Aorta (tissue), 5 donors: ENCODE results near the gene RUNX1. TPM values are rescaled to one million over a fixed set of nuclear protein-coding genes. Genes with fewer than 3 reads are reported as not detected.
A peak's percentile ranks its signal among the peaks of the same experiment; 100 is the strongest.

Experiments used
- ATAC-seq: fragments of 200-7000 bp; cut with Tn5 transposase; one replicate; pipeline ENCODE4 v1.9.1; 2022; ENCODE audit warnings: moderate library complexity; ENCODE audit not compliant: low FRiP score
- DNase-seq, 2 donors: peaks; one replicate each; pipeline ENCODE4 v3.0.0-alpha.2; 2020
- H3K27ac ChIP-seq, 2 donors: one replicate each; pipeline ENCODE4 v1.5.1; 2013; ENCODE audit warnings: low read length in 2 of 2, mild to moderate bottlenecking in 2 of 2, moderate library complexity in 2 of 2, control low read depth in 1 of 2, inconsistent platforms in 1 of 2, low read depth in 1 of 2
- H3K27me3 ChIP-seq, 2 donors: one replicate each; pipeline ENCODE4 v1.6.1; 2013; ENCODE audit warnings: control low read depth in 1 of 2, low read length in 1 of 2, mild to moderate bottlenecking in 1 of 2, moderate library complexity in 1 of 2; ENCODE audit not compliant: insufficient read depth in 2 of 2, control insufficient read depth in 1 of 2
- H3K36me3 ChIP-seq, 2 donors: one replicate each; pipeline ENCODE4 v1.6.1; 2013; ENCODE audit warnings: control low read depth in 1 of 2, low read length in 1 of 2, mild to moderate bottlenecking in 1 of 2; ENCODE audit not compliant: insufficient read depth in 2 of 2, control insufficient read depth in 1 of 2
- H3K4me1 ChIP-seq, 2 donors: one replicate each; pipeline ENCODE4 v1.6.1; 2013; ENCODE audit warnings: low read length in 2 of 2, control low read depth in 1 of 2, mild to moderate bottlenecking in 1 of 2, moderate library complexity in 1 of 2; ENCODE audit not compliant: insufficient read depth in 2 of 2, control insufficient read depth in 1 of 2
- H3K4me3 ChIP-seq, 2 donors: one replicate each; pipeline ENCODE4 v1.5.1; 2013; ENCODE audit warnings: low read length in 2 of 2, control low read depth in 1 of 2, mild to moderate bottlenecking in 1 of 2
- H3K9me3 ChIP-seq: one replicate; pipeline ENCODE4 v1.6.1; 2013; ENCODE audit warnings: mild to moderate bottlenecking, low read length; ENCODE audit not compliant: control insufficient read depth
- WGBS, 2 donors: extraction: QIAGEN DNeasy Blood & Tissue Kit; methylation state at CpG; one replicate each; pipeline ENCODE4 v1.1.7; 2013; 5-methylcytosine and 5-hydroxymethylcytosine counted together
- intact Hi-C, 2 donors: fragments of 100-400 bp; cut with DNase I; formaldehyde crosslinking; loops; one replicate each; pipeline versions ENCODE4 v1.14.2 to v1.15.0; 2022
- polyA plus RNA-seq, 2 donors: library from polyadenylated mRNA; stranded (reverse); fragments of 200-250 nt; gene quantifications; one replicate each; pipeline ENCODE4 v1.2.3, GENCODE V29; 2013
- total RNA-seq, 2 donors: library from RNA; stranded (reverse); fragmentation: NEBNext Ultra II Directional; extraction: Animal tissue kit (Norgen Biotek cat#: 25700); gene quantifications; one replicate each; pipeline ENCODE4 v1.2.1, GENCODE V29; 2021
- donor health status: healthy with polysubstance abuse.
- donor health status: Bipolar disorder and iron deficiency.
- donor health status: DM: no; HTN: no; CAD: no.
- donor health status: DM: no; HTN: no; CAD: no.
- donor health status: DM: yes; HTN: yes; CAD: no.

The RUNX1 gene
- total and polyA plus RNA-seq, 4 donors: 2.9 to 128 (median 31.6) TPM

DNA sequence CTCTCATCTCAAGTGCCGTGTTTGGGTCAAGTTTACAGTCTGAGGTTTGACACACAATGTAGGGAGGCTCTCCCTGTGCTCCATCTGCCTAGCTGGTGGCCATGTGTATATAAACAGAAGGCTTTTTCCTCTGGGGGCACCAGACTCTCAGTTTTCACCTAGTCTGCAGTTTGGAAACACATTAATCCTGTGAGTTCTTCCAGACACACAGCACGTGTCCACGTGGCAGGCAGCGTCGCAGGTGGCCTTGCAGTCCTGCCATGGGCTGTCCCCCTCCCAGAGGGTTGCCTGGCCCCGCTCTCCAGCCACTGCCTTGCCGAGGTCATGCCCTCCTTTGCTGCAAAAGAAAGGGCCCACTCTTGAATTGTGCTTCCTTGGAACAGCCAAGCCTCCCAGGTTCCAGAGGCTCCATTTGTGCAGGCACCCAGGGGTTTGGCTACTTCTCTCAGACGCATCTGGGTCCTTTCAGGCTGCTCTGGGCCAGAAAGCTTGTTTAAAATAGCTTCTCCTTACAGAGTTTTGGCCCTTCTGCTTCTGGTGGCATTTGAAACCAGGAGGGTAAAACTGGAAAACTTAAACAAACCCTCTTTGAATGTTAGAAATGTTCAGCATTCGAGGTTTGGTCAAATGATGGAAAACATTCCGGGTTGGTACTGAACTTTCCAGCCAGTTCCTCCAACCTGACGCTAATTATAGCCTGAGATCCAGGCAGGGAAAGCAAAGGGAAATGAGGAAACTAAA lies 4.4 kb upstream of the RUNX1 start:
- intact Hi-C loops: loop anchor here (5.0 to 10.0 kb wide), 3 partner anchors 154 to 166 kb away; no protein-coding TSS in a partner anchor
- ATAC-seq (no peak), DNase-seq (no peak)
- 25 to 35% methylated on average over 11 of the region's 11 CpGs for WGBS, 2 donors
- no peaks in the 10 kb centered on the region for H3K9me3 ChIP-seq
- H3K36me3 ChIP-seq: no peaks in the 10 kb centered on the region
- H3K4me3 ChIP-seq: no peak overlapping the region
- no peaks in the 10 kb centered on the region for H3K27me3 ChIP-seq
- peaks cover 0 to 5% of the 10 kb centered on the region in 2 donors for H3K4me1 ChIP-seq
- peak overlapping the region; percentile 57 to 92 for H3K27ac ChIP-seq

DNA sequence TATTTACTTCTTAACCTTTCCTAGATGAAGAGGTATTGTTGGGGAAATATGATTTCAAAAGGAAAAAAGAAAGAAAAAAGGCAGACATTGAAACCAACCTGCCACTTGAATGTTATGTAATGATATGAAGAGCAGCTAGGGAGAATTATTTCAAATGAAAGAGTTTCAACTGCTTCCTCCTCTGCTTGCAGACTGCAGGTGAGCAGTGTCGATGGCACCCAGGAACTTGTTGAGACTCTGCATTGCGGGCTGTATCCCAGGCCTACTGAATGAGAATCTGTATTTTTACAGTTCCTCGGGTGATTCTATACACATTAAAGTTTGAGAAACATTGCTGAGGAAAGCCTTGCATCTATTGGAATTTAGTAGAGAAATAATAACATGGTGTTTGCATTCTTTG lies 3.7 kb upstream of the RUNX1 start:
- no peaks in the 10 kb centered on the region for H3K9me3 ChIP-seq
- peaks cover 0 to 5% of the 10 kb centered on the region in 2 donors for H3K4me1 ChIP-seq
- no peak for DNase-seq
- H3K27me3 ChIP-seq: no peaks in the 10 kb centered on the region
- no peak for ATAC-seq
- H3K27ac ChIP-seq: peak overlapping the region in 1 of 2 donors; percentile 70
- intact Hi-C loops: loop anchor here (5.0 to 10.0 kb wide), 3 partner anchors 154 to 166 kb away; no protein-coding TSS in a partner anchor
- no peaks in the 10 kb centered on the region for H3K36me3 ChIP-seq
- WGBS, 2 donors: 97% methylated on average over 3 of the region's 3 CpGs
- no peak overlapping the region for H3K4me3 ChIP-seq

DNA sequence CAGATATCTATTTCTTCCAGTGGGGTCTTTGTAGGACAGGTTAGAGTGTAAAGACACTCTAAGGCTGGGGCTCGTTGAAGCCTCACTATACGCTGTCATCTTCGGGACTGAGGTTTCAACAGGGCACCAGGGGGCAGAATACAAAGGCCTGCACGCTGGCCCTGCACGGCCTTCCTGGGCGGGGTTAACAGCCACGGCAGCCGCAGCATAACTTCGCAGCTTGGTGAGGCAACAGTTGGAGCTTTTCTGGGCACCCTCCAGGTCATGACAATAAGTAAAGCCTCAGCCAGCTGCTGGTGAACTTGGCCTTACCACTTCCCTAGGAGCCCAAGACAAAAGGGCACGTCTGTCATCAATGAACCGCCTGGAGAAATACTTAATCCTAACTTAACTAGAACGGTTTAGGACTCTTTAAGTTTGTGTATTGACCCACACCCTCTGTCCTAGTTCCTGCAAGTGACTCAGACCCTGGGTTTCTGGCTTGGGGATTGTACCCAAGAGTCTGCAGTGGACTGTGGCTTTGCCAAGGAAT lies 2.3 kb upstream of the RUNX1 start:
- ATAC-seq (peak; percentile 71), DNase-seq (peak; percentile 88 to 93)
- Histone ChIP-seq H3K36me3 (no peaks in the 10 kb centered on the region), H3K27me3 (no peaks in the 10 kb centered on the region), H3K9me3 (no peaks in the 10 kb centered on the region), H3K27ac (peak overlapping the region in 1 of 2 donors; percentile 93), H3K4me1 (peaks cover 0 to 7% of the 10 kb centered on the region in 2 donors), H3K4me3 (no peak overlapping the region)
- intact Hi-C loops: loop anchor here (5.0 to 10.0 kb wide), 3 partner anchors 156 to 164 kb away; no protein-coding TSS in a partner anchor
- WGBS, 2 donors: 45 to 46% methylated on average over 12 of the region's 12 CpGs

DNA sequence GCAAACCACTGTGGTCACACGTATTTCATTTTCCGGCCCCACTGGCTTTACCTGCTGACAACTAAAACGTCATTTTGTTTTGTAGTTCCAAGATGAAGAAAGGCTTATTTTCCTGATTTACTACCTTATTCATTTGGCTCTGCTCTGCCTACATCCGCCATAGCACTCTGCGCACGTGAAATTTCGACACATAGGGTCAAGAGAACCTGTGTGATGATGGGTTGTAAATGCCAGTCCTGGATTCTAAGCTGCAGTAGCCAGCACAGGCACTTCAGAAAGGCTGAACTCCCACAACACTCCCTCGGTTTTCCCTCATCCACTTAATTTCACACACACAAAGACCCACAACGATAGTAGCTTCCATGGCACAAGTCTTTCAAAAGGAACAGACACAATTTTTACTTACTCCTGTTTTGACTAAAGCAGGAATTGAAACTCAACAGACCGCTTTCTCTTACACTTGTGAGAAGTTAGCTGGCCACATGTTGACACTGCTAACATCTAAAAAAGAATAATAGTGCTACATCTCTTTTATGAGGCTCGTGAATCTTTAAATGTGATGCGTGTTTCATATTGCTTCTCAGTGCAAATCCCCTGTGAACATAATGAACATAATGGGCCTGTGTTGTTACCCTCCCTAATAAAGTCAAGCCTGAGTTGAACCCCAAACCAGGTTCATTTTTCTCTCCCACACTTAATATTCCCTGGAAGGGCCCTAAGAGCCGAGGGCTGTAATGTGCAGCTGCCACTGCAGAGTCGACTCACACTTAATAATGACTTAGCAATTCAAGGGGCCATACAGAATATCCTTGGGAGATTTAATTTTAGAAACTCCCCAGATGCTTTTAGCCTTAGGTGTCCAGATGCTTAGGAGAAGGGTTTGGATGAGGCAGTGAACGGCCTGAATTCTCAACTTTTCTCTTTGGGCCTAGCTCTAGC lies 1.5 kb upstream of the RUNX1 start:
- 85 to 87% methylated on average over 15 of the region's 15 CpGs for WGBS, 2 donors
- intact Hi-C loops: loop anchor here (5.0 to 10.0 kb wide), 3 partner anchors 156 to 163 kb away; no protein-coding TSS in a partner anchor
- DNase-seq: no peak

DNA sequence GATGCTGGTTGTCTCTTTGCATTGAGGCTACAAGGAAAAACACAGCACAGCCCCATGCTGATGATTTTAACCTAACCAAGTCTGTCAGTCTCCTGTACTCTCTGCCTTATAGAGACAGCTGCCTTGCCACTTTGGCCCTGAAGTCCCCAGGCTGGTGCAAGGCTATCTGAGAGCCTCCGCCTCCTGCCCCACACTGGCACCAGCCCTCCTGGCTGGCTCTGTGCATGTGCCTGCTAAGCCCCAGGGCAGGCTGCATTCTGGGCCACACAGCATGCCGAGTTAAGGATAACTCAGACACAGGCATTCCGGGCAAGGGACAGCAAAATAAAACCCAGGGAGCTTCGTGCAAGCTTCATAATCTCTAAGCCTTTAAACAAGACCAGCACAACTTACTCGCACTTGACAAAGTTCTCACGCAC lies 910 bp downstream of the RUNX1 start:
- peak overlapping the region in 1 of 2 donors; percentile 1 for H3K27ac ChIP-seq
- intact Hi-C loops: no loop called here
- peak; percentile 41 for ATAC-seq
- peaks cover 0 to 7% of the 10 kb centered on the region in 2 donors for H3K4me1 ChIP-seq
- no peak overlapping the region for H3K4me3 ChIP-seq
- no peaks in the 10 kb centered on the region for H3K27me3 ChIP-seq
- no peaks in the 10 kb centered on the region for H3K36me3 ChIP-seq
- no peaks in the 10 kb centered on the region for H3K9me3 ChIP-seq
- WGBS, 2 donors: 43 to 44% methylated on average over 6 of the region's 6 CpGs
- peak in 1 of 2 donors; percentile 61 for DNase-seq

More for the DNA sequence above, 1.5 kb upstream of the RUNX1 start:
- Histone ChIP-seq H3K4me1 (peaks cover 0 to 7% of the 10 kb centered on the region in 2 donors), H3K4me3 (no peak overlapping the region), H3K9me3 (no peaks in the 10 kb centered on the region), H3K36me3 (no peaks in the 10 kb centered on the region), H3K27me3 (no peaks in the 10 kb centered on the region), H3K27ac (peak overlapping the region in 1 of 2 donors; percentile 93)
- no peak for ATAC-seq

DNA sequence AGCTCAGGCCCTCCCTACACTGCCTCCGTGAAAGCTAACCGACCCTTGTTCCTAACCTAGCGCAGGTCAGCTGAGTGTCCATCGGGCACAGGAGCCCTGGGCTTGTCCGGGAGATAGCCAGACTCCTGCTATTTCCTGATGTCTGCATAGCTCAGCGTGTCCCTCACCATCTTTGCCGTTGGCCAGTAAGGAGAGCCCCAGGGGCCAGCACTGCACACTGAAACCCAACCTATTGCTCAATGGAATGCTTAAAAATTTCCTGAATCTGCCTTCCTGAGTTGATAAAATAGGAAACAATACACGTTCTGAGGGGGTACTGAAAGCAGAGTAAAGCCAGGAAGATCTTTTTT lies 2.2 kb downstream of the RUNX1 start:
- intact Hi-C loops: no loop called here
- DNase-seq (peak in 1 of 2 donors; percentile 51), ATAC-seq (no peak)
- H3K9me3 ChIP-seq: no peaks in the 10 kb centered on the region
- no peaks in the 10 kb centered on the region for H3K27me3 ChIP-seq
- H3K4me3 ChIP-seq: peak overlapping the region in 1 of 2 donors; percentile 23
- H3K4me1 ChIP-seq: peaks cover 0 to 4% of the 10 kb centered on the region in 2 donors
- peak overlapping the region in 1 of 2 donors; percentile 47 for H3K27ac ChIP-seq
- 36 to 37% methylated on average over 8 of the region's 8 CpGs for WGBS, 2 donors
- no peaks in the 10 kb centered on the region for H3K36me3 ChIP-seq

DNA sequence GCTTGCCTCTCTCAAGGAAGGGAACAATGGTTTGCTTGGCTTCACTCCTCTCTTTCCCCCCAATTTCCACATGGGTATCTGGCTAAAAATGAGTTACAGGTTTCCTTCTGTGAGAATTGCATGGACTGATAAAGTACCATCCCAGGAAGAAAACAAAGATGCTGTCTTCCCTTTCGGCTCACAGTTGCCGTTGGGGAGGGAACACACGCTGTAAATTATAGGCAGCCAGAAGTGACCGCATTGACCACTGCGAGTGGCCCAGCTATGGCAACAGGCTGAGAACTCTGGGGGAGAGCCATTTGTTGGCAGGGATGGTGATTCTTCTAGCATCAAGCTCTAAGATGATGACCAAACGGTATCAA lies 2.9 kb downstream of the RUNX1 start:
- no peak overlapping the region for H3K4me3 ChIP-seq
- peaks cover 0 to 4% of the 10 kb centered on the region in 2 donors for H3K4me1 ChIP-seq
- intact Hi-C loops: no loop called here
- H3K27ac ChIP-seq: no peak overlapping the region
- H3K27me3 ChIP-seq: no peaks in the 10 kb centered on the region
- no peaks in the 10 kb centered on the region for H3K9me3 ChIP-seq
- 91% methylated on average over 6 of the region's 6 CpGs for WGBS, 2 donors
- no peak for ATAC-seq
- DNase-seq: no peak
- H3K36me3 ChIP-seq: no peaks in the 10 kb centered on the region

GRCh38 chr21:35045542-35046262 lies 3.4 kb downstream of the RUNX1 start:
- no peaks in the 10 kb centered on the region for H3K9me3 ChIP-seq
- no peaks in the 10 kb centered on the region for H3K36me3 ChIP-seq
- H3K27me3 ChIP-seq: no peaks in the 10 kb centered on the region
- DNase-seq: no peak
- WGBS, 2 donors: 94 to 95% methylated on average over 17 of the region's 17 CpGs
- ATAC-seq: no peak
- no peak overlapping the region for H3K4me3 ChIP-seq
- peaks cover 0 to 4% of the 10 kb centered on the region in 2 donors for H3K4me1 ChIP-seq
- no peak overlapping the region for H3K27ac ChIP-seq
- intact Hi-C loops: no loop called here
